Left ventricle myocardium inferior (tissue), 1 donor: Measurements from ENCODE around the gene CDKN2A. TPM values are rescaled to one million over a fixed set of nuclear protein-coding genes. Genes with fewer than 3 reads are reported as not detected.

Source experiments
- DNase-seq: peaks from one replicate; pipeline ENCODE4 v3.0.0-alpha.2; 2020
- H3K27ac ChIP-seq: fragments of 200-600 bp; replicated peaks from 2 replicates; pipeline ENCODE4 v1.8.0; 2021
- H3K27me3 ChIP-seq: fragments of 200-600 bp; 2 replicates; pipeline ENCODE4 v1.8.0; 2021; ENCODE audit warnings: low read depth
- H3K36me3 ChIP-seq: fragments of 200-600 bp; 2 replicates; pipeline ENCODE4 v1.8.0; 2021
- H3K4me1 ChIP-seq: fragments of 200-600 bp; 2 replicates; pipeline ENCODE4 v1.8.0; 2021
- H3K4me3 ChIP-seq: fragments of 200-600 bp; 2 replicates; pipeline ENCODE4 v1.8.0; 2021; ENCODE audit warnings: mild to moderate bottlenecking, moderate library complexity
- H3K9me3 ChIP-seq: fragments of 200-600 bp; replicated peaks from 2 replicates; pipeline ENCODE4 v1.8.0; 2021
- intact Hi-C: fragments of 100-400 bp; cut with micrococcal nuclease; formaldehyde crosslinking; loops from one replicate; pipeline ENCODE4 v1.11.0; 2022
- total RNA-seq: library from RNA; stranded (reverse); fragmentation: NEBNext Ultra II Directional; extraction: Animal tissue kit (Norgen Biotek cat#: 25700); gene quantifications from one replicate; pipeline ENCODE4 v1.2.1, GENCODE V29; 2021
- TF ChIP-seq, protein P1 (sequence below): fragments of 200-600 bp; IDR thresholded peaks from 2 replicates; pipeline ENCODE4 v1.8.0; 2021; ENCODE audit warnings: antibody characterized with exemption, mild to moderate bottlenecking, borderline replicate concordance
- donor health status: DM: no; HTN: yes; CAD: no; lungs with severe emphysema.

The CDKN2A gene
- total RNA-seq, 1 donor from 2014 or later: 0.30 TPM

- TF ChIP-seq, protein P1, sequence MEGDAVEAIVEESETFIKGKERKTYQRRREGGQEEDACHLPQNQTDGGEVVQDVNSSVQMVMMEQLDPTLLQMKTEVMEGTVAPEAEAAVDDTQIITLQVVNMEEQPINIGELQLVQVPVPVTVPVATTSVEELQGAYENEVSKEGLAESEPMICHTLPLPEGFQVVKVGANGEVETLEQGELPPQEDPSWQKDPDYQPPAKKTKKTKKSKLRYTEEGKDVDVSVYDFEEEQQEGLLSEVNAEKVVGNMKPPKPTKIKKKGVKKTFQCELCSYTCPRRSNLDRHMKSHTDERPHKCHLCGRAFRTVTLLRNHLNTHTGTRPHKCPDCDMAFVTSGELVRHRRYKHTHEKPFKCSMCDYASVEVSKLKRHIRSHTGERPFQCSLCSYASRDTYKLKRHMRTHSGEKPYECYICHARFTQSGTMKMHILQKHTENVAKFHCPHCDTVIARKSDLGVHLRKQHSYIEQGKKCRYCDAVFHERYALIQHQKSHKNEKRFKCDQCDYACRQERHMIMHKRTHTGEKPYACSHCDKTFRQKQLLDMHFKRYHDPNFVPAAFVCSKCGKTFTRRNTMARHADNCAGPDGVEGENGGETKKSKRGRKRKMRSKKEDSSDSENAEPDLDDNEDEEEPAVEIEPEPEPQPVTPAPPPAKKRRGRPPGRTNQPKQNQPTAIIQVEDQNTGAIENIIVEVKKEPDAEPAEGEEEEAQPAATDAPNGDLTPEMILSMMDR: no peak
- no peaks in the 10 kb centered on the region for H3K36me3 ChIP-seq
- H3K4me1 ChIP-seq: no peaks in the 10 kb centered on the region
- peaks cover 22% of the 10 kb centered on the region for H3K27me3 ChIP-seq
- H3K27ac ChIP-seq: no peak overlapping the region
- DNase-seq: no peak
- intact Hi-C loops: no loop called here
- H3K9me3 ChIP-seq: no peaks in the 10 kb centered on the region
- no peak overlapping the region for H3K4me3 ChIP-seq
Observed at GRCh38 chr9:21943464-21943863, 50.7 kb downstream of the CDKN2A start.

DNA sequence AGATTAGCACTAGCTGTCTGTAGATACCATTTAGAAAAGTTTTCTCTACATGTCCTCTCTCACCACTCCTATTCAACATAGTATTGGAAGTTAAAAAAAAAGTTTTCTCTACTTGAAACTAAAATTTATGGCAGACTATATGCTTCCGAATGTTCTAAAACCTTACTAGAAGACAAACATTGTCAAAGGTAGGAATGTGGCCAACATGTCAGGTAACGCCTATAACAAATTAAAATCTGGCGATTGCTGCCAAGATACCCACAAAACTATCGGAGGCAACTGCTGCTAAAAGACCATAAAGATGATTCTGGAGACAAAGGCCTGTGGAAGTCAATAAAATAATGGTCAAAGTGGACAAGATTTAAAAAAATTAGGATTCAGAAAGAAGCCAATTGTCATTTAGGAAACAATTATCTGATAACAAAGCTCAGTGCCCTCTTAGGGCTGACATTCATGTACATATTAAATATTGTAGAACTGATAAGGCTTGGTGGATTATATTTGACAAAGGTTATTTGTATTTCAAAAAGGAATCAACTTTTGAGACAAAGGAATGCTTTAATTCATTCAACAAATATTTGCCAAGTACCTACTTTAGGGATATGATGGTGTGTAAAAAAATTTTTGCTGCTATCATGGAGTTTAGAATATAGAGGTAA, 52.7 kb downstream of the CDKN2A start:
- no peaks in the 10 kb centered on the region for H3K4me1 ChIP-seq
- intact Hi-C loops: no loop called here
- TF ChIP-seq, protein P1: no peak
- DNase-seq: no peak
- no peak overlapping the region for H3K27ac ChIP-seq
- H3K36me3 ChIP-seq: no peaks in the 10 kb centered on the region
- no peak overlapping the region for H3K4me3 ChIP-seq
- H3K27me3 ChIP-seq: peaks cover 18% of the 10 kb centered on the region
- no peaks in the 10 kb centered on the region for H3K9me3 ChIP-seq

DNA sequence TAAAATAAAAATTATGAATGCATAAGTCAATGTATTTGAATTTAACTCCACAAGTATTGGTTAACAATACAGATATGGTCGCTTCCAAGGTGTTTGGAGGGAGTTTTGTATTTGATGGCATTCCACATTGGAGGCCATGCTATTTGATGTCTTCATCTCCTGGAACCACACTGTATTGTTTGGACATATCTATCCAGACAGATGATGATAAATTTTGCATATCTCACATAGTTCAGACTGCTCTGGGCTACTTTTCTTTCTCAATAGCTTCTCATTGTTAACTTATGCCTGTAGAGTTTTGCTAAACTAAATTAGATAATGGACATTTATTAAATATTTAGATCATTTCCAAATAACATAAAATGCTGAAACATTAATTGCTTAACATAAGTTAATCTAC, 58.0 kb downstream of the CDKN2A start:
- H3K36me3 ChIP-seq: peaks cover 10% of the 10 kb centered on the region
- H3K4me3 ChIP-seq: no peak overlapping the region
- intact Hi-C loops: no loop called here
- no peak overlapping the region for H3K27ac ChIP-seq
- TF ChIP-seq, protein P1: no peak
- no peaks in the 10 kb centered on the region for H3K9me3 ChIP-seq
- no peak for DNase-seq
- H3K4me1 ChIP-seq: no peaks in the 10 kb centered on the region
- H3K27me3 ChIP-seq: no peaks in the 10 kb centered on the region

DNA sequence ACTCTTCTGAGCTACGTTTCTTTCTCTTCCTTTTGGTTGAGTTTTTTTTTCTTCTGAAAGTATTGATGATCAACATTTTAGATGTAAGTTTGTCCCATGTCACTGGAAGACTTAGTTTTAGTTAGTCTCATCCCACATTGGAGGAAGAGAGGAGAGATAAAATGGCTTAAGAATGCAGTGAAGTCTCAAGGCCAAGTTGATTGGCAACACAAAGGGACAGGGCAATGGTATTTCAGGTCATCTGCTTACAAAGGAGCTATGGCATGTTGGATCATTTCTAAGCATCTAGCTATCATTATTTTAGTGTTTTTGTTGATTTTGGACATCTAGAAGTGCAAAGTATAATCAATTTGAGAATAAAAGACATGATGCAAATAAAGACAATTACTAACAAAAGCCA, 58.6 kb downstream of the CDKN2A start:
- TF ChIP-seq, protein P1: no peak
- no peaks in the 10 kb centered on the region for H3K9me3 ChIP-seq
- no peaks in the 10 kb centered on the region for H3K27me3 ChIP-seq
- no peak overlapping the region for H3K27ac ChIP-seq
- intact Hi-C loops: no loop called here
- H3K4me3 ChIP-seq: no peak overlapping the region
- H3K36me3 ChIP-seq: peaks cover 15% of the 10 kb centered on the region
- no peaks in the 10 kb centered on the region for H3K4me1 ChIP-seq
- DNase-seq: no peak

GRCh38 chr9:21933865-21934264, 60.3 kb downstream of the CDKN2A start:
- Histone ChIP-seq H3K36me3 (peaks cover 16% of the 10 kb centered on the region), H3K9me3 (no peaks in the 10 kb centered on the region), H3K27me3 (no peaks in the 10 kb centered on the region), H3K27ac (no peak overlapping the region), H3K4me3 (no peak overlapping the region), H3K4me1 (no peaks in the 10 kb centered on the region)
- intact Hi-C loops: no loop called here
- TF ChIP-seq, protein P1: no peak
- no peak for DNase-seq
